ENCODE data around the gene DNM2.

DNA sequence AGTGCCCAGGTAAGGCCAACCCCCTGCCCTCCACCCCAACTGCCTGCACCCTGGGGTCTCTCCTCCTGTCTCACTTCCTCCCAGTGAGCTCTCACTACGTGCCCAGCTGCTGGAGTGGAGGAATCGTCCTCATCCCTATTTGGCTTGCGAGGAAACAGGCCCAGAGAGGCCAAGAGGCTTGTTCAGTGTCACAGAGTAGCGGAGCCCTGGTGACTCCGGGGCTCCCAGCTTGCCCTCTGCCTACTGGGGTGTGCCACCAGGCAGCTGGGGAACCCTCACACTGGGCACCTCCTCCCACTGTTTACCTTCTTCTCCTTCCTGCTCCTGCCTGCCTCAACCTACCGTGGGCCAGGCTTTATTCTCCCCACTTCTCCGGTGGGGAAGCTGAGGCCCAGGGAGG lies 112.5 kb downstream of the DNM2 start:
- TF ChIP-seq POLR2AphosphoS5 (IDR thresholded peaks at IDR 0.05; ENCODE audit: low read depth, low read length): no peak
- TF ChIP-seq TAF1 (IDR thresholded peaks at IDR 0.05; ENCODE audit: borderline replicate concordance, insufficient read depth, low read length): no peak
